ENCODE results near the gene CLBA1.

DNA sequence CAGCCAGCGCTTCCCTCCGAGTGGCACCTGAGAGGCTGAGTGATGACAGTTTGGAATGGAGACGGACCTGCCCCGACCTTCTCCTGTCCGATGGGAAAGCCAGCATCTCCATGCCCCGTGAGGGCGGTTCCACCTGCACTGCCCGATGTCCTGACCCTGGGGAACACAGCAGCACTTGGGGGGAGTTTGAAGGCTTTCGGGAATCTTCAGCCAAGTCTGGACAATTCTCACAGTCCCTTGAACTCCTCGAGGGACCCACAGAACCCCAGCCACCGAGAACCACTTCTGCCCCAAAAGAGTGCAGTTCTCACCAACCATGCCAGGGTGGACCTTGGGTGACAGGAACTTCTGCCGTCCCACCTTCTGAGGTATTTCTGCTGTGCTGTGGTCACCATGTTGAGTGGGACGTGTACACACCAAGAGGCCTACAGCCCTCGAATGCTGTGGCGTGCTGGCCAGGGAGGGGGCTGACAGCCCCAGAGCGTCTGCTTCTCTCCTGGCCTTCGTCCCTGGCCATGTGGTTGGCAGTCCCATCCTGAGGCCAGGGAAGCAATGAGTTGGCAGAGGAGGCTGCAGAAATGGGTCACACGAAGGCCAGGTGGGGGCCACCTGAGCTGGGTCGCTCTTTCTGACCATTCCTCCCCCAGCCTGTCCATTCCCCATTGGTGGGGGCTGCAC lies 1.0 kb downstream of the CLBA1 start:
- TF ChIP-seq, protein P1, sequence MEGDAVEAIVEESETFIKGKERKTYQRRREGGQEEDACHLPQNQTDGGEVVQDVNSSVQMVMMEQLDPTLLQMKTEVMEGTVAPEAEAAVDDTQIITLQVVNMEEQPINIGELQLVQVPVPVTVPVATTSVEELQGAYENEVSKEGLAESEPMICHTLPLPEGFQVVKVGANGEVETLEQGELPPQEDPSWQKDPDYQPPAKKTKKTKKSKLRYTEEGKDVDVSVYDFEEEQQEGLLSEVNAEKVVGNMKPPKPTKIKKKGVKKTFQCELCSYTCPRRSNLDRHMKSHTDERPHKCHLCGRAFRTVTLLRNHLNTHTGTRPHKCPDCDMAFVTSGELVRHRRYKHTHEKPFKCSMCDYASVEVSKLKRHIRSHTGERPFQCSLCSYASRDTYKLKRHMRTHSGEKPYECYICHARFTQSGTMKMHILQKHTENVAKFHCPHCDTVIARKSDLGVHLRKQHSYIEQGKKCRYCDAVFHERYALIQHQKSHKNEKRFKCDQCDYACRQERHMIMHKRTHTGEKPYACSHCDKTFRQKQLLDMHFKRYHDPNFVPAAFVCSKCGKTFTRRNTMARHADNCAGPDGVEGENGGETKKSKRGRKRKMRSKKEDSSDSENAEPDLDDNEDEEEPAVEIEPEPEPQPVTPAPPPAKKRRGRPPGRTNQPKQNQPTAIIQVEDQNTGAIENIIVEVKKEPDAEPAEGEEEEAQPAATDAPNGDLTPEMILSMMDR (IDR thresholded peaks at IDR 0.05): no peak
- no peak for TF ChIP-seq ZFX (IDR thresholded peaks at IDR 0.05; ENCODE audit: borderline replicate concordance)

Measured in 22Rv1 (cell line).